Retina (tissue), 1 donor: ENCODE data around the gene ATOX1.
"Not testable (repeated sequence)": the region's sequence is repeated elsewhere in the genome, so short reads cannot be mapped to it uniquely, and the experiment has no call there.

ENCODE experiments used
- DNase-seq: peaks from one replicate; pipeline ENCODE4 v3.0.0-alpha.2; 2016

The ATOX1 gene

DNA sequence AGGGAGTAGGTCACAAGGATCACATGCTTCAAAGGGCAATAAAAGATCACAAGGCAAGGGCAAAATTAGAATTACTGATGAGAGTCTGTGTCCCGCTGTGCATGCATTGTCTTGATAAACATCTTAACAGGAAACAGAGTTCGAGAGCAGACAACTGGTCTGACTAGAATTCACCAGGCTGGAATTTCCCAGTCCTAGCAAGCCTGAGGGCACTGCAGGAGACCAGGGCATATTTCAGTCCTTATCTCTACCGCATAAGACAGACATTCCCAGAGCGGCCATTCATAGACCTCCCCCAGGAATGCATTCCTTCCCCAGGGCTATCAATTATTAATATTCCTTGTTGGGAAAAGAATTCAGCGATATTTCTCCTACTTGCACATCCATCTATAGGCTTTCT is 28.8 kb downstream of the ATOX1 start:
- DNase-seq = not testable (repeated sequence)

DNA sequence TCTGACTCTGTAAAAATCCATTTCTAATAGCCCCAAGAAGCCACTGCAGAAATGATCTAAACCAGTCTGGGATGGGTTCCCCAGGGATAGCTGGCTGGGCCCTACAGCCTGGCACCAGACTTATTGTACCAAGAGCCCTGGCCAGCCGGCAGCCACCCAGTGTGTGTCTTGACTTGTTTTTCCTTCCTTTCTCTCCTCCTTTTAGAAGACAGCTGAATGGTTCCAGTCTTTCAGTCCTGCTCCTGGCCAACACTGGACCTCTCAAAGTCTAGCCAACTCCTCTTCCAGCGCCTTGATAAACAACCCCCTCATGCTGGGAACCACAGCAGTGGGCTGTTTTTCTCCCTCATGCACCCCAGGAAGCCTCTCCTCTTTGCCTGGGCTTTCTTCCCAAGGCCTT is 34.1 kb downstream of the ATOX1 start:
- DNase-seq = no peak

DNA sequence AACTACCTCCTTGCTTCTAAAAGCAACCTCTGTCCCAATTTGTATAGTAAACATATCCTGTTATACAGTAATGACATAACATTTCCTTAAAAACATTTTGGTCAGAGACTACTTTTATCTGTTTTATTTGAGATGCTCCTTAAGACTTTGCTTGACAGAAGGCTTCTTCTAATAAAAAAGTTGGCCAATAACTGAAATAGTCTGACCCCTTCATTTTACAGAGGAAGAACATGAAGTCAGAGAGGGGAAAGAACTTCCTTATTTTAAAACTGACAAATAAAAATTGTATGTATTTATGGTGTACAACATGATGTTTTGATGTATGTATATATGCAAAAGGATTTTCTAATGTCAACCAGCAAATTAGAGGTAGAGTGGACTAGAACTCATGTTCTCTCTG is 35.9 kb downstream of the ATOX1 start:
- DNase-seq = no peak

DNA sequence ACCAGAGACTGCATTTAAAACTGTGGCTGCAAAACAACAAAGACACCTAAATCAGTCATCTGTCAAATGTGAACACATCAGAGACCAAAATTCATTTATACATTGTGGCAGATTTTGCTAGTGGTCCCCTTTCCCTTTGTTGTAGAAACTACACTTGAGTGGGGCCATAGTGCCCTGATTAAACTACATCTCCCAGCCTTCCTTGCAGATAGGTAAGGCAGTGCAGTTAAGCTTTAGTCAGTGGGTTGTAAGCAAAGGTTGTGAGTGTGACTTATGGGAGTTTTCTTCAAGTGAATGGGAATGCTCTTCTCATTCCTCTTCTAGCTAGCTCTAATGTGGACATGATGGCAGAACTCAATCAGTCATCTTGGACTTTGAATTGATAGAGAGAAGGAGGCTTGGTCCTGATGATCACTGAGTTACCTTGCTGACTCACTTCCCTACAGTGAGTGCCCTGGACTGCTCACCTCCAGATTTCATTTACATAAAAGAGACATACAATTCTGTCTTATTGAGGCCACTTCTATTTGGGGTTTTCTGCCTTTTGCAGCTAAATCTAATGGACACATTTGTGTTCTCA is 36.5 kb downstream of the ATOX1 start:
- no peak for DNase-seq

DNA sequence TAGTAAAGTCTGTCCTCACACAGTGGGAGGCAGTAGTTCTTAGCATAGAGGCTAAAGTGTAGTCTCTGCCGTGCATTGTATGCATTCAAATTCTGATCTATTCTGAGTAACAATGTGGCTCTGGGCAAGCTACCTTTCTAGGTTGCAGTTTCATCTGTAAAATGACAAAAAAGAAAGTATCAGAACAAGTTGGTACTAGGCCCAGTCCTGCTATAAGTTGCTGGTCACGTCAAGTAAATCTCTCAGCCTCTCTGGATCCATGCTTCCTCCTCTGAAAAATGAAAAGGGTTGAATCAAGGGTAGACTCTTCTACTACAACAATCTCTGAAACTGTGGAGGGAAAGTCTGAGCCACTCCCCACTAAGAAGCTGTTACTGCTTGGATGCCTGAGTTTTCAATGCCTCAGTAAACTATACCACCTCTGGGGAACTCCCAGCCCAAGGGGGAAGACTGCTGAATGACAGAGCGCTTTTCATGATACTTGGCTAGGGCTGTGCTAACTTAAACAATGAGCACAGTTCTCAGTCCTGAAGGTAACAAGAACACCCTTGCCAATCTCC is 37.3 kb downstream of the ATOX1 start:
- no peak for DNase-seq

DNA sequence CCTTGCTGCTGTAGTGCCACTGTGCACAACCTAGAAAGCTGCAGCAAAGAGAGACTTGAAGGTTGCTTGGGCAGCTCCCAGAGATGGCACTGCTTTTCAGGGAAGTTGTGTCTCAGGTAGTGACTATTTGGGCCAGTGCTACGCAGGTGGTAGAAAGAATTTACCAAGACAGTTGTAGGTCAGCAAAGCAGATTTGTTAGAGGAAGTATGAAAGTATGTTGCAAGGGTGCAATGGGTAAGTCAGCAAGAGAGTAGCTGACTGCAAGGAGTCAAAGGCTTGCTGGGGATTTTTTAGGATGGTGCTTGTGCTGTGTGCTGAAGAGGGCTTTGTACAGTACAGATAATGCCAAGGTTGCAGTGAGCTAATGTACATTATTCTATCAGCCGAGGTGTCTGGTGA is 38.2 kb downstream of the ATOX1 start:
- no peak for DNase-seq

DNA sequence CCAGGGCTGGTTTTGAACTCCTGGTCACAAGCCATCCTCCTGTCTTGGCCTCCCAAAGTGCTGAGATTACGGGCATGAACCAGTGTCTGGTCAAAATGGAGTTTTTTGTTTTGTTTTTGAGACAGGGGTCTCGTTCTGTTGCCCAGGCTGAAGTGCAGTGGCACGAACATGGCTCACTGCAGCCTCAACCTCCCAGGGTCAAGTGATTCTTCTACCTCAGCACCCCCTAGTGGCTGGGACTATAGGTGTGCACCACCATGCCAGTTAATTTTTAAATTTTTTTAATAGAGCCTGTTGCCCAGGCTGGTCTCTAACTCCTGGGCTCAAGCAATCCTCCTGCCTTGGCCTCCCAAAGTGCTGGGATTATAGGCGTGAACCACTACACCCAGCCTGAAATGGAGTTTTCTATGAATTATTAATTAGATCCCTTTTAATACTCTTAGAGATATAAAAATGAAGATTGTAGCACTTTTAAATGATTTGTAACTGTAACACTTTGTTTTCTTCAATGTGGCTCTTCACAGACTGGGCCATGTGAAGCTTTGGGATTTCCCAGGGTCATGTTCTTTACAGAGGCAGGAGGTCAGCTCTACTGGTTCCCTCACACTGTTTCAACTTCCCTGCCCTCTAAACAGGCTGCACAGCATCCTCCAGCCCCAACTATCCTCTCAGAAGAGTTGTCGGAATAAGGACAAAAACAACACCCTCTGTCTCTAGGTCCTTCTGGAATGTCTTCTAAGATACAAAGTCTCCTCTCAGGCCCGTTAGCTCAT is 39.0 kb downstream of the ATOX1 start:
- DNase-seq = no peak

DNA sequence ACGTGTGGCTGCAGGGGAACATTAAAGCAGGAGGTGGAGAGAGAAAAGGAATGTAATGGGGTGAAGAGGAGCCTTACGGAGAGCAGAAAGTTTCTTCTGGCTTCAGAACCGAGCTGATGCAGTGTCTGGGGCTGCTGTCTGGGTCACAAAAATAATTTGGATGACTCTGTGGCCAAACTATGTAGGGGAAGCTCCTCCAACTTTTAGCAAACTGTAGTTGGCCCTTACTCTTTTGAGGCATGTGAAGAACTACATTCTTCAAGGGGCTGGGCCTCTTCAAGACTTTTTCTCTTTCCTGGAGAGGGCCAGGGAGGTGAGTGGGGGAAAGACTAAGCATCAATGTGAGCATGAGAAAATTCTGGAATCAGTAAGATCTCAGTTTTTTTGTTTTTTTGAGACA is 39.8 kb downstream of the ATOX1 start:
- DNase-seq = no peak

DNA sequence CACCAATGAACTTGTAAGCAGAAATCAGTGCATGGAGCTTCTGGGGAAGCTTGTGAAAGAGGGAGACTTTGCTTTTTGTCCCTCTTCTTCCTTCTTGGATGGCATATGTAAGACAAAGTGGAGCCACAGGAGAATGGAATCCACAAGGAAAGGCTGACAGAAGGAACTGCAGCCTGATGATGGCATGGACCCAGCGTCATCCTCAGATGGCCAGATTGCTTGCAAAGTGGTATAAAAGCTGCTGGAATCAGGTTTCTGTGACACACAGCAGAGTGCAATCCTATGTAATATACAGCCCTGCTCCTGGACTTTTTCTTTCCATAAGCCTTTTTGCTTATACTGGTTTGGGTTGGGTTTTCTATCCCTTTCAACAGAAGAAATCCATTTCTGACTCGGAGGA is 40.3 kb downstream of the ATOX1 start:
- no peak for DNase-seq

DNA sequence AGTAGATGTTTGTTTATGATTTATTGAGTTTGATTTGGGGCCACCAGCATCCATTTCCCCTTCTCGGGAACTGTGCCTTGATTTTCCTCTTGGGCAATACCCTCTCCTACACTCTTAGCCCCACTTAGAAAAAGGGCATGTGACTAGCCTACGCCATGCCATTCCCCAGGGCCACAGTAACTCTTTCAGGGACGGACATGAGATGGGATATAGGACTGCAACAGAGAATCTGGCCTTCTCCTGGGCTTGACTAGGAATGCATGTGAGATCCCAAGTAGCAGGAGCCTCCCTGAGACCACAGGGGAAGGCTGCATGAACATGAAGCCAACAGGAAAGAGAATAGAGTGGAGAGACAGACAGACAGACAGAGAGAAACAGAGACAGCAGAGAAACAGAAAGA is 41.0 kb downstream of the ATOX1 start:
- no peak for DNase-seq

DNA sequence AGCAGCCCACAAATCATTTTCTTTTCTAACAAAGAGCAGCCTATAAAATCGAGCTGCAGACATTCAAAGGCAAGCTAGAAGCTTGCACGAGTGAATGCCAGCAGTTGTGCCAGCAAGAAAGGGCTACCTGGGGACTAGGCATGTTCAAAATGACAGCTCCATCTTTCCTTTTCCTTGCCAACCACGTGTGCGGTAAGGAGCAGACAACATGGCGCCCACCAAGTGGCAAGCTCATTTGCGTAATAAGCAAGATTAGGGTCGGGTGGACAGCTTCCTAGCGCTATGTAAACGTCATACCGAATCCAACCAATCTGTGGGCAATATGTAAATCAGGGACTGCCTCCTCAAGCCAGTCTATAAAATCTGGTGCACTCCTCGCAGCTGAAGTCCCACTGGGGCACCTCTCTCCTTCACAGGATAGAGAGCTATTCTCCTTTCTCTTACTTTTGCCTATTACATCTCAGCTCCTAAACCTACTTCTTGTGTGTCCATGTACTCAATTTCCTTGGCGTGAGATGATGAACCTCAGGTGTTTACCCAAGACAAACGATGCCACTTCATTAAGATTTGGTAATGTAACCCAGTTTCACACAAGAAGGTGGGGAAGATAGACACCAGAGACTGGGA is 49.2 kb downstream of the ATOX1 start:
- no peak for DNase-seq

DNA sequence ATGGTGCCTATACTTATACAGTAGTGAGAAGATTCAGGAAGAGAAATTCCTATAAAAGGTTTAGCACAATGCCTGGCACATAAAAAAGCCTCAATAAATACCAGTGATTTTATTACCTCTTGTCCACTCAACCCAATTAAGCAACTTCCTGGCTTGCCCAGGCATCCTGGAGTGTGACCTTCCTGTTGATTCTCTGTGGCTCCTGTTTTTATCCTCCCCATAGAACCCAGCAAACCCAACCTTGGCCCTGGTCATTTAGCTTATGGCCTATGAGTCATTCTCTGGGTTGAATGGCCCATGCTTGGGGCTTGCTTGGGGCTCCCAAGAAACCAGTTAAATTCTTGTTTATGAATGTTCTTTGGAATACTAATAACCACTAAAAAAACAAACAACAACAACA is 50.3 kb downstream of the ATOX1 start:
- no peak for DNase-seq

DNA sequence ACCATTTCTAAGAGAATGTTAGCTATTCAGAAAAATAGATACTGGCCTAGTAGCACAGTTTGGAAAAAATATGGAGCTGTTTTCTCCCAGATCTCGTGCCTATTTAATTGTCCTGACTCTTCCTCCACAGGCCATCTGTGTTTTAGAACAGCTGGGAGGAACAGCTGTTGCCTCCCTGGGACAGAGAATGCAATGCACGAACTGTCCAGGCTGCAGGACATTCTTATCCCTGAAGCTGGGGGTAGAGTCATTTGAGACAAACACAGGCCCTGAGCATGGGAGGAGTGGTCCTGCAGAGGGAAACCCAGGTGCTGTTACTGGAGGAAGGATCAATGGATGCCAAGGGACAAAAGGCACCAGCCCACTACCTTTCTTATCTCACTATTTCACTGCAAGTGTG is 50.9 kb downstream of the ATOX1 start:
- DNase-seq = no peak

DNA sequence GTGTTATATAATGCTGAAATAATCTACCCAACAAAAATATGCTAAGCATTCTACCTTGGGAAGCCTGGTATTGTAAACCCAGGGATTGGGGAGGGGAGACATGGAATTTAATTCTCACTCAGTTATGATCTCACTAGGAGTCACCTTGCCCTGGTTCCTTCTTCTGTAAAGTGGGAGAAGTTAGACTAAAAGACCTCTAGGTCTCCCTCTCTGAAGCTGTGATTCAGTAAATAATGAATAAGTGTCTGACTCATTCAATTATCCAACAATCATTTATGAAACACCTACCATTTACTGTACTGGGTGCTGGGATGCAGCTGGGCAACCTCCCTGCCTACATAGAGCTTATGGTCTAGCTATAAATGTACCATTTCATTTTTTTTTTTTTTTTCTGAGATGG is 51.5 kb downstream of the ATOX1 start:
- no peak for DNase-seq

DNA sequence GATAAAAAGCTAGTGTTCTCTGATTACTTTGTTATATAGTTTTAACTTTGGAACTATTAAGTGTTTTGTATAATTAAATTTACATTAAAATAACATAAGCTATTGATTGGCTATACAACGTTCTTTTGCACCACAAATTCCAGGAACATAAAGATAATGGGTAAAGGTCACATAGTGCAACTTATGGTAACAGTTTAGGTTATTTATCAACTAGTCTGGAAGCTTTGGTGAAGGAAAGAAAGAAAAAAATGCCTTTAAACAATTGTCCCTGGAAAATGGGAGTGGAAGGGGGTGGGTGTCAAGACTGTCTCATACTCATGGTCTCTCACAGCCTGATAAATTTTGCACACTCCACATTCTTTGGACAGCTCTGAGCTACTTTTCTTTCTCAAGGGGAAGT is 54.7 kb downstream of the ATOX1 start:
- no peak for DNase-seq

DNA sequence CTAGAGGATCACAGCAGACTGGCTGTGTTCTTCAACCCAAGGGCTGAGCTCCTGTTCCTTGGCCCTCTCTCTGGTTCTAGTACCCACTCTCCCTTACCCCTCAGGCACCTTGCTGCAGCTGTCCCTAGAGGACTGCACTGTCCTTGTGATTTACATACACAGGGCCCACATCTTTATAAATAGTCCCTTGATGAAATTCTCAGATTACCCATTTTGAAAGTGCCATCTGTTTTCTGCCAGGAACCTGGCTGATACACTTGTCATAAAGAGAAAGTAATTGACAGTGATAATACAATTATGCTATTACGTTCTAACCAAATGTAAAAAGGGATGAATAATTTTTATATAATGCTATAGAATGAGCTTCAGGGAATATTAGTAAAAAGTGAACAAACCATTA is 55.2 kb downstream of the ATOX1 start:
- DNase-seq = no peak

DNA sequence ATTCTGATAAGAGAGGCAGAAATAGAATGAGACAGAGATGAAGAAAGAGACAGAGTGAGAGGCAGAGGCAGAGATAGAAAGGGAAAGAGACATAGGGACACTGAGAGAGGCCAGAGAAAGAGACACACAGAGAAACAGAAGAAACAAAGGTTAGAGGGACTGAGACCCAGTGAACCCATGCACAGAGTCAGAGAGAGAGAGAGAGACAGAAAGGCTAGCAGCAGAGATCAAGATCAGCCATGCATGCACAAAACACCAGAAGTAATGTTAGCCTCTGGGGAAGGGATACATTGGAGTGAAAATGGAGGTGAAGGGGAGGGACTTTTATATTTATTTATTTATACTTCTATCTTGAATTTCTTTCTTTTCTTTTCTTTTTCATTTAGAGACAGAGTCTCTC is 57.6 kb downstream of the ATOX1 start:
- no peak for DNase-seq

DNA sequence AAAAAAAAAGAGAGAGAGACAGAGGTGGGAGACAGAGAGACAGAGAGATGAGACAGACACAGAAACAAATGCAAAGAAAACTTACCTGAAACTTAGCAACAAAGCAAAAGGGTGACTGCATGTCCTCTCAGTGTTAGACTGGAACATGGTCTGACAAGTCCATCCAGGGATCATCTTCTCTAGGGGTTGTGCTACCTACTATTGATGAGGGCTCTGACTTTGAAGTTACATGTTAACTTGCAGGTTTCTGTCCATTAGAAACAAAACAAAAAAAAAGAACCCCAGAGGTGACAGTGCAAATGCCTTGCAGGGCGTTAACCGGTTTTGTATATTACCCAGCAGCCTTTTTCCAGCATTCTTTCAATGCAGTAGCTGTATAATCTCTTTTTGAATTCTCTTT is 58.1 kb downstream of the ATOX1 start:
- no peak for DNase-seq

DNA sequence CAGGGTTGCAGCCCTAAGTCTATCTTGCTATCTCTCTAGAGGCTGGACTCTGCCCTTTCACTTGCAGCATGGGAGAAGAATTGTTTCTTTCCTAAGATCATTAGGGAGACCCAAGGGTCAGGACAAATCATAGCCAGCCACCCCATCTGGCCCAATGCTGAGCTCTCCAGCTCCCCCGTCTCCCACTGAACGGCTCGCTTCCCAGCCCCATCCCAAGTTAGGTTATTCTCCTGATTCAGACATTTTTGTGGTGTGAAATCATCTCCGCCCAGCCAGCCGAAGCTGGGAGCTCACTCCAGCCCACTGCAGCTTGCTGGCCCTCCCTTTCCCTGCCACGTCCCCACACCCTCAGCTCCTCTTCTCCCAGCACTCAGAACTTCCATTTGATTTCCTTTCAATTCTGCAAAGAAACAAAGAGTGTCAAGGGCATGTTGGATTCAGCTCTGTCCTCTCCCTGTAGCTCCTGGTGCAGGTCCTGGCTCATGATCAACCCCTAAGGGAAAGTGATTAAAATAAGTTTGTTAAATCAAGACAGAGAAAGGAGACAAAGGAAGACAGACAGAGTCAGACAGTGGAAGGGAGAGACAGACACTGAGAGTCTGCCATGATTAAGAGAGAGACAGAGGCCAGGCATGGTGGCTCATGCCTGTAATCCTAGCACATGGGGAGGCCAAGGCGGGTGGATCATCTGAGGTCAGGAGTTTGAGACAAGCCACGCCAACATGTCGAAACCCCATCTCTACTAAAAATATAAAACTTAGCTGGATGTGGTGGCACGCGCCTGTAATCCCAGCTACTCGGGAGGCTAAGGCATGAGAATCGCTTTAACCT is 59.1 kb downstream of the ATOX1 start:
- peak; percentile 63 for DNase-seq

DNA sequence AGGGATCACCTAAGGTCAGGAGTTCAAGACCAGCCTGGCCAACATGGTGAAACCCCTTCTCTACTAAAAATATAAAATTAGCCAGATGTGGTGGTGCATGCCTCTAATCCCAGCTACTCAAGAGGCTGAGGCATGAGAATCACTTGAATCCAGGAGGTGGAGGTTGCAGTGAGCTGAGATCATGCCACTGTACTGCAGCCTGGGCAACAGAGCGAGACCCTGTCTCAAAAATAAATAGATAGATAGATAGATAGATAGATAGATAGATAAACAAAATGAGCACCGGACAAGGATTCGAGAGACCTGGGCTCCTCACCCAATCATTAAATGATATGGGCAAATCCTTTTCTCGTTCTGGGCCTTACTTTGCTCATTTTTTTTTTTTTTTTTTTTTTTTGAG is 60.4 kb downstream of the ATOX1 start:
- DNase-seq = not testable (repeated sequence)

DNA sequence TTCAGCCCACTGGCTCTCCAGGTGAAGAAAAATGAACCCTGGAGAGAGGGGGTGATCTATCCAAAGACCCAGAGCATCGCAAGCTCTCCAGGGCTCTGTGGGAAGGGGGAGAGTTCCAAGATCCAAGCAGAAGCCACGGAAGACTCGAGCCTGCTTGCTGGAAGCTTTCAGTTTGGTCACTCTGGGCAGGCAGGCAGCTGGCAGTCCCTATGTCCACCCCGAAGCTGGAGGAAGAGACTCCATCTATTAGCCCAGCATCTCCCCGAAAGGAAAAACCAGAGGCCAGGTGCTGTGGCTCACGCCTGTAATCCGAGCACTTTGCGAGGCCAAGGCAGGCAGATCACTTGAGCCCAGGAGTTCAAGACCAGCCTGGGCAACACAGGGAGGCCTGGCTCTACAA is 61.0 kb downstream of the ATOX1 start:
- peak; percentile 23 for DNase-seq

DNA sequence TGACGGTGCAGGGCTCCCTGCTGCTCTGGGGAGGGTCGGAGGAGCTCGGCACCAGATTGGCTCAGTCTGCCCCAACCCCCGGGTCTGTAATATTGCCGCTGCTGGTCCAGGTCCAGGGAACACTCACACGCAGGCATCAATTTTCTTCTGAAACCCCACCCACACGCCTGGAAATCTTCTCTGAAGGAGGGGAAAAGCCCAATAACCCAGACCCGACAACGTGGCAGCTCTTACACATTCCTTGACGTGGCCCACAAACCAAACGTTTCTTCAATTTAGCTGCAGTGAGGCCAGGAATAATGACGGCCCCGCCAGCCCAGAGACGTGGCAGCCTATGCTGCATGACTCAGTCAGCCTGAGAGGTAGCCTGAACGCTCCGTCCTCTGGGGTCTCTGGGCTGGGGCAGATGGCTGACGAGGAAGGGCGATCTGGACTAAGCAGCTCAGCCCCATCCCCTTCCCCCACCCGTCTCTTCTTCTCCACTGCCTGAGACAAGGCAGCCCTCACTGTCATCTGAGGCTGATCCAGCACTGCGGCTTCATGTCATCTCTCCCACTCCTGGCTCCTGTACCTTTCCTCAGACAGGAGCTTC is 61.9 kb downstream of the ATOX1 start:
- DNase-seq = peak; percentile 75

DNA sequence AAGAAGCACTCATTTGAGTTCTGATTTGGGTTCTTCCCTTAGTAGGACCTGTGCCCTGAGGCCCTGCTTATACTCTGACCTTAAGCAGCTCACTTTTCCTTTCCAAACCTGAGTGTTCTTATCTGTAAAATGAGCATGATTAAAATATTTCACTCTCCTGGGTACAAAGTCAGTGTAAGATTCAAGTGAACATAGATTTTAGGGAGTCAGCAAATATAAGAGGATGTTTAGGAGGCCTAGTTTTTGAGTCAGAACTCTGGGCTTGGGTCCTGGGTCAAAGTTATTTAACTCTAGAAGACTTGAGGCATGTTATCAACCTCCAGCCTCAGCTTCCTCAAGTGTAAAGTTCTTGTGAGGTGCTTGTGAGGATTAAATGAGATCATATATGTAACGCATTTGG is 63.0 kb downstream of the ATOX1 start:
- DNase-seq = no peak
